Measurements from ENCODE around the gene GALNTL6. TPM values are rescaled to one million over a fixed set of nuclear protein-coding genes. Genes with fewer than 3 reads are reported as not detected.
"Not testable (repeated sequence)": the region's sequence is repeated elsewhere in the genome, so short reads cannot be mapped to it uniquely, and the experiment has no call there.

GALNTL6 gene
- total RNA-seq, 1 donor from 2014 or later, result 0.13 TPM

DNA sequence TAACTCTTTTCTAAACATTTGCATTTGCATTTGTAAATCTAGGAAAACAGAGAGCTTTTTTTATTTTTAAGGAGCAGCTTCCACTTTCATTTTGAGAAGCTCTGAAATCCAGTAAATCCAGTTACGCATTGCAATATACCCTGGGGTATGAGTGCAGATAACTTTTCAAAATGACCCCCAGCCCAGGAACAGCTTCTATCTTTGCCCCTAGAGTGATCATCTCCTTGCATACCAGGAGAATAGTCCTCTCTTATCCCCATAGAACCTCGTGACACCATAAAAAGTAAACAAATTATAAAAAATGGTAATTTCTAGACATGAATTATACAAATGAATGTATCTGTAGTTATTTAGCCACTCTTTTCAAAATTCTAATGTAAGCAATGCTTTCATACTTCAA is 1063.2 kb downstream of the GALNTL6 start:
- DNase-seq (ENCODE audit: low read depth), result no peak
- Histone ChIP-seq H3K4me3 (ENCODE audit: low read depth, low read length) (no peak overlapping the region), H3K27me3 (ENCODE audit: control insufficient read depth, insufficient read depth, low read length) (no peaks in the 10 kb centered on the region), H3K36me3 (ENCODE audit: control insufficient read depth, insufficient read depth, low read length) (no peaks in the 10 kb centered on the region)
- TF ChIP-seq, protein P1, sequence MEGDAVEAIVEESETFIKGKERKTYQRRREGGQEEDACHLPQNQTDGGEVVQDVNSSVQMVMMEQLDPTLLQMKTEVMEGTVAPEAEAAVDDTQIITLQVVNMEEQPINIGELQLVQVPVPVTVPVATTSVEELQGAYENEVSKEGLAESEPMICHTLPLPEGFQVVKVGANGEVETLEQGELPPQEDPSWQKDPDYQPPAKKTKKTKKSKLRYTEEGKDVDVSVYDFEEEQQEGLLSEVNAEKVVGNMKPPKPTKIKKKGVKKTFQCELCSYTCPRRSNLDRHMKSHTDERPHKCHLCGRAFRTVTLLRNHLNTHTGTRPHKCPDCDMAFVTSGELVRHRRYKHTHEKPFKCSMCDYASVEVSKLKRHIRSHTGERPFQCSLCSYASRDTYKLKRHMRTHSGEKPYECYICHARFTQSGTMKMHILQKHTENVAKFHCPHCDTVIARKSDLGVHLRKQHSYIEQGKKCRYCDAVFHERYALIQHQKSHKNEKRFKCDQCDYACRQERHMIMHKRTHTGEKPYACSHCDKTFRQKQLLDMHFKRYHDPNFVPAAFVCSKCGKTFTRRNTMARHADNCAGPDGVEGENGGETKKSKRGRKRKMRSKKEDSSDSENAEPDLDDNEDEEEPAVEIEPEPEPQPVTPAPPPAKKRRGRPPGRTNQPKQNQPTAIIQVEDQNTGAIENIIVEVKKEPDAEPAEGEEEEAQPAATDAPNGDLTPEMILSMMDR (IDR thresholded peaks at IDR 0.05; ENCODE audit: insufficient read depth, low read length, poor library complexity, severe bottlenecking), result no peak

DNA sequence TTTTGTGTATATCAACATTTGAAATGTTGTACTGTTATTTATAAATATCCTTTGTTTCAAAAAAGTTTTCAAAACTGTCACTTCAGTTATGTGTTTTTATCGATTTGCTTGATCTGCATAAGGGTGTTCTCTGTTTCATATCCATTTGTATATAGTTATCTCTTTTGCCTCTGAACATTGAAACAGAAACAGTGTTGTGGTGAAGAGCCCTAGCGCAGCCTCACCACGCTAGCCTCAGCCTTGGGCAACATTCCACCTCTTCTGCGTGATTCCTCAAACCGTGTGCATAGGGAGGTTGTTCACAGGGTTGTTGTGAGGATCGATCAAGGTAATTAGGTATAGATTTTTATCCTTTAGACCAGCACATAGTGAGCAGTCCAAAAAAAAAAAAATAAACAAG is 1068.4 kb downstream of the GALNTL6 start:
- TF ChIP-seq, protein P1 (IDR thresholded peaks at IDR 0.05; ENCODE audit: insufficient read depth, low read length, poor library complexity, severe bottlenecking), result no peak

DNA sequence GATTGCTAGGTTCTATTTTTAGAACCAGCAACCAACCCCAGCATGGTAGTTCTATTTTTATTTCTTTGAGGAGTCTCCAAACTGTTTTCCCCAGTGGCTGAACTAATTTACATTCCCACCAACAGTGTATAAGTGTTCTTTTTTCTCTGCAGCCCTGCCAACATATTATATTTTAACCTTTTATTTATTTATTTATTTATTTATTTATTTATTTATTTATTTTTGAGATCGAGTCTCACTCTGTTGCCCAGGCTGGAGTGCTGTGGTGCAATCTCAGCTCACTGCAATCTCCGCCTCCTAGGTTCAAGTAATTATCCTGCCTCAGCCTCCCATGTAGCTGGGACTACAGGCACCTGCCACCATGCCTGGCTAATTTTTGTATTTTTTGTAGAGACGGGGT is 1074.2 kb downstream of the GALNTL6 start:
- H3K4me3 ChIP-seq (ENCODE audit: low read depth, low read length); DNase-seq (ENCODE audit: low read depth); H3K36me3 ChIP-seq (ENCODE audit: control insufficient read depth, insufficient read depth, low read length); H3K27me3 ChIP-seq (ENCODE audit: control insufficient read depth, insufficient read depth, low read length): not testable (repeated sequence)

More for the DNA sequence above, 1068.4 kb downstream of the GALNTL6 start:
- no peak for DNase-seq (ENCODE audit: low read depth)
- Histone ChIP-seq H3K4me3 (ENCODE audit: low read depth, low read length) (no peak overlapping the region), H3K27me3 (ENCODE audit: control insufficient read depth, insufficient read depth, low read length) (no peaks in the 10 kb centered on the region), H3K36me3 (ENCODE audit: control insufficient read depth, insufficient read depth, low read length) (no peaks in the 10 kb centered on the region)

- no peak for DNase-seq (ENCODE audit: low read depth)
- Histone ChIP-seq H3K27me3 (ENCODE audit: control insufficient read depth, insufficient read depth, low read length) (no peaks in the 10 kb centered on the region), H3K4me3 (ENCODE audit: low read depth, low read length) (no peak overlapping the region), H3K36me3 (ENCODE audit: control insufficient read depth, insufficient read depth, low read length) (no peaks in the 10 kb centered on the region)
- TF ChIP-seq, protein P1 (IDR thresholded peaks at IDR 0.05; ENCODE audit: insufficient read depth, low read length, poor library complexity, severe bottlenecking), result no peak
Measured at GRCh38 chr4:172887959-172888358, 1074.8 kb downstream of the GALNTL6 start.

- no peaks in the 10 kb centered on the region for H3K27me3 ChIP-seq (ENCODE audit: control insufficient read depth, insufficient read depth, low read length)
- no peak overlapping the region for H3K4me3 ChIP-seq (ENCODE audit: low read depth, low read length)
- TF ChIP-seq, protein P1 (IDR thresholded peaks at IDR 0.05; ENCODE audit: insufficient read depth, low read length, poor library complexity, severe bottlenecking), result peak; percentile 50
- DNase-seq (ENCODE audit: low read depth), result no peak
- H3K36me3 ChIP-seq (ENCODE audit: control insufficient read depth, insufficient read depth, low read length), result no peaks in the 10 kb centered on the region
Measured at GRCh38 chr4:172892300-172892699, 1079.1 kb downstream of the GALNTL6 start.

- Histone ChIP-seq H3K4me3 (ENCODE audit: low read depth, low read length) (no peak overlapping the region), H3K36me3 (ENCODE audit: control insufficient read depth, insufficient read depth, low read length) (no peaks in the 10 kb centered on the region), H3K27me3 (ENCODE audit: control insufficient read depth, insufficient read depth, low read length) (no peaks in the 10 kb centered on the region)
- no peak for DNase-seq (ENCODE audit: low read depth)
- TF ChIP-seq, protein P1 (IDR thresholded peaks at IDR 0.05; ENCODE audit: insufficient read depth, low read length, poor library complexity, severe bottlenecking), result no peak
Measured at GRCh38 chr4:172895699-172896098, 1082.5 kb downstream of the GALNTL6 start.

Data from kidney epithelial cell (primary cell).